Measurements from ENCODE around the gene DEFB129.

GRCh38 chr20:242905-243304 lies 15.8 kb downstream of the DEFB129 start:
- no peak for TF ChIP-seq CTCF (IDR thresholded peaks at IDR 0.05)
- no peak for TF ChIP-seq POLR2A (IDR thresholded peaks at IDR 0.05)
- TF ChIP-seq POLR2AphosphoS5 (IDR thresholded peaks at IDR 0.05): no peak
- no peak for TF ChIP-seq EP300 (IDR thresholded peaks at IDR 0.05; ENCODE audit: low read depth)

Data from transverse colon (tissue), 4 donors.